ENCODE measurements around the gene ANKS1B.

ANKS1B gene

DNA sequence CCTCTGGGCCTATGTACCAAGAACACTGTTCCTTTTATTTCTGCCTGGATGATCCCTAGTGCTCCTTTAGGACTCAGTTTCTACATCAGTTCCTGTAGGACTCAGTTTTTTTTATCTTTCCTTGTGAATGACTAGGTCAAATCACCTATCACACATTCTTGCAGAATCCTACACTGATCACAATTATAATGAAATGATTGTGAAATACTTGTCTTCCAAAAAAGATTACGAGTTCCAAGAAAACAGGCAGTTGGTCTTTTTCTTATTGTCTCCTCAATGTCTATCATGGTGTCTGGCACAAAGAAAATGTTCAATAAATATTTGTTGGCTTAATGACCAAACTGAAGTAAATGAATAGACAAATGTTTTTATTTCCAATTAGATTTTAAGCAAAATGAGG is 432.7 kb downstream of the ANKS1B start:
- TF ChIP-seq, protein P1, sequence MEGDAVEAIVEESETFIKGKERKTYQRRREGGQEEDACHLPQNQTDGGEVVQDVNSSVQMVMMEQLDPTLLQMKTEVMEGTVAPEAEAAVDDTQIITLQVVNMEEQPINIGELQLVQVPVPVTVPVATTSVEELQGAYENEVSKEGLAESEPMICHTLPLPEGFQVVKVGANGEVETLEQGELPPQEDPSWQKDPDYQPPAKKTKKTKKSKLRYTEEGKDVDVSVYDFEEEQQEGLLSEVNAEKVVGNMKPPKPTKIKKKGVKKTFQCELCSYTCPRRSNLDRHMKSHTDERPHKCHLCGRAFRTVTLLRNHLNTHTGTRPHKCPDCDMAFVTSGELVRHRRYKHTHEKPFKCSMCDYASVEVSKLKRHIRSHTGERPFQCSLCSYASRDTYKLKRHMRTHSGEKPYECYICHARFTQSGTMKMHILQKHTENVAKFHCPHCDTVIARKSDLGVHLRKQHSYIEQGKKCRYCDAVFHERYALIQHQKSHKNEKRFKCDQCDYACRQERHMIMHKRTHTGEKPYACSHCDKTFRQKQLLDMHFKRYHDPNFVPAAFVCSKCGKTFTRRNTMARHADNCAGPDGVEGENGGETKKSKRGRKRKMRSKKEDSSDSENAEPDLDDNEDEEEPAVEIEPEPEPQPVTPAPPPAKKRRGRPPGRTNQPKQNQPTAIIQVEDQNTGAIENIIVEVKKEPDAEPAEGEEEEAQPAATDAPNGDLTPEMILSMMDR (IDR thresholded peaks at IDR 0.05), result no peak

DNA sequence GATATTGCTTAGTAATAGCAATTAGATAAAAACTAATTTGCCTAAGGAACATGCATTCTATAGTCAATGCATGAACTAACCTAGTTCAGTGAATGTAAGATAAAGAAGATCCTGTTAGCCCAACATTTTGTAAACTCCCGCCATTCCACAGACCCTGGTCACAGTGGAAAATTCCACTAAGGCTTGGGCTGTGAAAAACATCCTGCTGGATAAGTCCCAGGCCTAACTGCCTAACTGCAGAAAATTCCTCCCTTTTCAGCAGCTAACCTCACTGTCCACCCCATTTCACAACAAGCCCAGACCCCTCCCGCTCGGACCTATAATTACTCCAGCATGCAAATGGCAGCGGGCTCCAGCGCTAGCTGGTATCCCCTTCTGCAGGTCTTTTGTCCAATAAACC is 435.1 kb downstream of the ANKS1B start:
- TF ChIP-seq, protein P1 (IDR thresholded peaks at IDR 0.05), result no peak

DNA sequence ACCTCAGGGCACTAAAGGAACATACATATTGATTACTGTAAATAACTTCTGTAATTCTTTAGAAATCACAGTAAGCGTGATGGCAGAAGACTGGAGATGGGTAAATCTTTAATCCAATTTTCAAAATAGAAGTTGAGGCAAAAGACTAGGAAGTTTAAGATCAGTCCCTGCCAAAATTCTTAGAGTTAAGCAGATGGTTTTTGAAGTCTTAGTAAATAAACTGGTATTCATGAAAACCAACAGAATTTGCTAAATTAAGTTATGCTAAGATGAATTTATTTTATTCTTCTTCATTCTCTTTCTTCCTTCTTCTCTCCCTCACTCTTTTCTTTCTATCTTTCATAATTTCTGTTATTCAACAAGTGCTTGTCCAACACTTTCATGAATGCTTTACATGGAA is 435.5 kb downstream of the ANKS1B start:
- TF ChIP-seq, protein P1 (IDR thresholded peaks at IDR 0.05), result no peak

DNA sequence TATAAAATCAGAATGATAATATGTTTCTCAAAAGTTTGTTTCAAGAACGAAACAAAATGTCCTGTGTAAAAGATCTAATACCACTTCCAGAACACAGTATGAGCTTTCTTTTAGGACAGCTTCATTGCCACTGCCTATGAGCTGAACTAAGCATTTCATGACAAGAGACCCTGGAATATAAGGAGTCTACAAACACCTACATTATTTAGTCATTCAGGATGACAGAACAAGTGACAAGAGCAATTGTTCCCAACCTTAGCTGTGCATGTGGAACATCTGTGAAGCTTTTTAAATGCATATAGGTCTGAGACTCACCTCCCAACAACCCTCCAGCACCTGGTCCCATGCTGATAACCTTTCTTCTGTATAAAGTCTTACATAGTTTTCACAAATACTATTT is 440.3 kb downstream of the ANKS1B start:
- TF ChIP-seq, protein P1 (IDR thresholded peaks at IDR 0.05), result no peak

GRCh38 chr12:99529966-99530365 is 454.8 kb downstream of the ANKS1B start:
- TF ChIP-seq, protein P1 (IDR thresholded peaks at IDR 0.05), result no peak

GRCh38 chr12:99528478-99528877 is 456.3 kb downstream of the ANKS1B start:
- TF ChIP-seq, protein P1 (IDR thresholded peaks at IDR 0.05), result no peak

- TF ChIP-seq, protein P1 (IDR thresholded peaks at IDR 0.05), result no peak
These were observed 460.9 kb downstream of the ANKS1B start for GRCh38 chr12:99523853-99524252.

GRCh38 chr12:99522456-99522855 is 462.3 kb downstream of the ANKS1B start:
- TF ChIP-seq, protein P1 (IDR thresholded peaks at IDR 0.05), result no peak
